PFSK-1 (cell line): ENCODE measurements around the gene CCL24.

ENCODE experiments used
- FOXP2 ChIP-seq: optimal IDR thresholded peaks from 2 replicates; pipeline ENCODE3; 2011; ENCODE audit warnings: borderline replicate concordance, control low read depth, inconsistent platforms; ENCODE audit not compliant: insufficient read depth; ENCODE audit errors: extremely low read length, extremely low read depth
- POLR2AphosphoS5 ChIP-seq: IDR thresholded peaks from 2 replicates; pipeline ENCODE4 v1.6.1; 2012; ENCODE audit warnings: low read depth, mild to moderate bottlenecking, control low read depth, low read length, moderate library complexity
- REST ChIP-seq, 2 experiments: IDR thresholded peaks; 2 replicates each; pipeline versions ENCODE4 v1.6.1 to v1.8.0; 2011 to 2012; ENCODE audit warnings: low read depth in 2 of 2, low read length in 2 of 2, control low read depth in 1 of 2, inconsistent platforms in 1 of 2, mild to moderate bottlenecking in 1 of 2, moderate library complexity in 1 of 2; ENCODE audit not compliant: insufficient read depth in 1 of 2
- SIN3A ChIP-seq: IDR thresholded peaks from 2 replicates; pipeline ENCODE4 v1.6.1; 2012; ENCODE audit warnings: mild to moderate bottlenecking, low read length, moderate library complexity, borderline replicate concordance; ENCODE audit not compliant: insufficient read depth
- TAF1 ChIP-seq: IDR thresholded peaks from 2 replicates; pipeline ENCODE4 v1.6.1; 2012; ENCODE audit warnings: low read length, control low read depth, borderline replicate concordance; ENCODE audit not compliant: insufficient read depth

The CCL24 gene

GRCh38 chr7:75815418-75816064 is 1.9 kb upstream of the CCL24 start:
- TF ChIP-seq REST (IDR thresholded peaks at IDR 0.05; ENCODE audit: insufficient read depth in 1 of 2, low read depth in 2 of 2, low read length in 2 of 2): no peak
- TF ChIP-seq POLR2AphosphoS5: no peak
- TF ChIP-seq FOXP2: no peak
- TF ChIP-seq TAF1: no peak
- TF ChIP-seq SIN3A: no peak

DNA sequence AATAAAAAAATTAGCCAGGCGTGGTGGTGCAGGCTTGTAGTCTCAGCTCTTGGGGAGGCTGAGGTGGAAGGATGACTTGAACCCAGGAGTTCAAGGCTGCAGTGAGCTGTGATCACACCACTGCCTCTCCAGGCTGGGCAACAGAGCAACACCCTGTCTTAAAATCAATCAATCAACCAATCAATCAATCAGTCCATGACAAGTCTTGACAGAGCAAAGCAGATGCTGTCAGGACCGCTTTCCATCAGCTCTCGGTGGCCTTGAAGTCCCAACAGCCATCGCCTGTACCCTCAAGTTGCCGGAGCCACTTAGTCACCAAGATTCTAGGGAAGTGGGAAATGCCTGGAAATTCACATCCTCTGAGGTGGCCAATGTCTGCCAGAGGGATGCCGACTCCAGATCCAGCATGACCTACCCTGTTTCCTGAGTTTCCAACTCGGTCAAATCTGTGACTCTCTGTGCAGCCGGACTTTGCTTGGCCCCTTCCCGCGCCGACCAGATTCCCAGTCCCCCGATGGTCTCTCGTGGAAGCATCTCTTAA is 871 bp upstream of the CCL24 start:
- TF ChIP-seq SIN3A (no peak), POLR2AphosphoS5 (no peak), FOXP2 (no peak), TAF1 (no peak), REST (IDR thresholded peaks at IDR 0.05; ENCODE audit: insufficient read depth in 1 of 2, low read depth in 2 of 2, low read length in 2 of 2) (no peak)

DNA sequence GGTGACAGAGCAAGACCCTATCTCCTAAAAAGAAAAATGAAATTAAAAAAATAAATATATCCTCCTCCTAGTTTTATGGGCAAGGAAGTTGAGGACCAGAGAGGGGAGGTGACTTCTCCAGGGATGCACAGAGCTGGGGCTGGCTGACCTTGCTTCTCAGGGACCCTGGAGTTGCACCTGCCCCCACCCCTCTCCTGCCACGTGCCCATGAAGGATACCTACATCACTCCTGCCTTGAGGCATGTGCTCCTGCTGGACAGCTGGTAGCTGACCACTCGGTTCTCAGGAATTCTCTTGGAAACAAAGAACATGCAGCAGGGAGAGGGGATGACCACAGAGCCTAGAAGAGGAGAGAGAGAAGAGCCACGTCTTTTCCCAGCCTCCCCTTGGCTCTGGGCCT is 522 bp downstream of the CCL24 start:
- TF ChIP-seq SIN3A: no peak
- TF ChIP-seq POLR2AphosphoS5: no peak
- TF ChIP-seq TAF1: no peak
- no peak for TF ChIP-seq REST (IDR thresholded peaks at IDR 0.05; ENCODE audit: insufficient read depth in 1 of 2, low read depth in 2 of 2, low read length in 2 of 2)
- no peak for TF ChIP-seq FOXP2

DNA sequence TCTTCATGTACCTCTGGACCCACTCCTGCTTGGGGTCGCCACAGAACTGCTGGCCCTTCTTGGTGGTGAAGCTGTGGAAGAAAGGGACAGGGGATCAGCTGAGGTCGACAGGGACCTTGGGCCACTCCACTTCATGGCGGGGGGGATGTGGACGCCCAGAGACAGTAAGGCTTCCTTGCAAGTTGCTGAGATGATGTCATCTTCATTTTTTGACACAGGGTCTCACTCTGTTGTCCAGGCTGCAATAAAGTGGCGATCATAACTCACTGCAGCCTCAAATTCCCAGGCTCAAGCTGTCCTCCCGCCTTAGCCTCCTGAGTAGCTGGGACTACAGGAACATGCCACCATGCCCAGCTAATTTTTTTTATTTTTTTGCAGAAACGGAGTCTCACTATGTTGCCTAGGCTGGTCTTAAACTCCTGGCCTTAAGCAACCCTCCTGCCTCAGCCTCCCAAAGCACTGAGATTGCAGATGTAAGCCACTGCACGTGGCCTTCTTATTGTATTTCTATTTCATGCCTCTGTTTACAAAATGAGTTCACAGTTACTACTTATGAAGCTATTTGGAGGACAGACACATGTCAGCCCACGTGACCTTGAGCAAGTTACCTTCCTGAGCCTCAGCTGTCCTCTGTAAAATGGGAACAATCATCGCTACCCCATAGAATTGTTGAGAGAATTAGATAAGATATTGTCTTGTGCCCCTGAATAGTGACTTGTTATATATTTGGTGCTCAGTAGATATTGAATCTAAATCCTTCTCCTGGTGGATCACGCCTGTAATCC is 1.5 kb downstream of the CCL24 start:
- TF ChIP-seq SIN3A: no peak

DNA sequence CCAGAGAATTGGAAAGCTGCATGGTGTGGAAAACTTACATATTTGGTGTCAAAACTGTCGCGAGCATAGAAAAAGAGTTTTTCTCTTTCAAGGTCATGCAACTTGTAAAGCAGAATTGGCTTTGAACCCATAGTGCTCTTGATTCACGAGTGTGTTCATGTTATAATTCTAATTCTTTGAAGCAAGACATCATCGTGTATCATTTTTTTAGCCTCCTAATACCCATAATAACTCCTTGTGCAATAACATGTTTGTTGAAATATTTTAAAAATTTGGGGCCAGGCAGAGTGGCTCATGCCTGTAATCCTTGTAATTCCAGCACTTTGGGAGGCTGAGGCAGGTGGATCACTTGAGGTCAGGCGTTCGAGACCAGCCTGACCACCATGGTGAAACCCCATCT is 4.2 kb downstream of the CCL24 start:
- no peak for TF ChIP-seq REST (IDR thresholded peaks at IDR 0.05; ENCODE audit: insufficient read depth in 1 of 2, low read depth in 2 of 2, low read length in 2 of 2)
- TF ChIP-seq FOXP2: no peak
- TF ChIP-seq SIN3A: no peak
- no peak for TF ChIP-seq TAF1
- no peak for TF ChIP-seq POLR2AphosphoS5
